Adrenal gland (tissue), 19 donors: Measurements from ENCODE around the gene CCDC148. TPM values are rescaled to one million over a fixed set of nuclear protein-coding genes. Genes with fewer than 3 reads are reported as not detected.
A peak's percentile ranks its signal among the peaks of the same experiment; 100 is the strongest.

Source experiments
- DNase-seq, 7 donors: peaks; one replicate each; pipeline ENCODE4 v3.0.0-alpha.2; 2019 to 2020
- H3K27ac ChIP-seq, 5 donors: fragments of 200-600 bp; sonication (generic) in 4 of 5; 1 replicate in 3 of 5; 2 replicates in 2 of 5; pipeline versions ENCODE4 v1.5.1 to v1.8.0; 2016 to 2020; ENCODE audit warnings: mild to moderate bottlenecking in 1 of 5
- H3K27me3 ChIP-seq: fragments of 200-600 bp; 2 replicates; pipeline ENCODE4 v1.8.0; 2021
- H3K36me3 ChIP-seq, 2 donors: fragments of 200-600 bp; replicated peaks in 1 of 2; 1 replicate in 1 of 2; 2 replicates in 1 of 2; pipeline versions ENCODE4 v1.5.1 to v1.8.0; 2018 to 2022
- H3K4me1 ChIP-seq, 2 donors: fragments of 200-600 bp; replicated peaks in 1 of 2; 1 replicate in 1 of 2; 2 replicates in 1 of 2; pipeline versions ENCODE4 v1.5.1 to v1.8.0; 2018 to 2021
- H3K4me3 ChIP-seq, 4 donors: fragments of 200-600 bp; sonication (generic) in 3 of 4; one replicate each; pipeline ENCODE4 v1.5.1; 2016 to 2018
- H3K9me3 ChIP-seq, 3 donors: fragments of 200-600 bp; sonication (generic) in 1 of 3; replicated peaks in 1 of 3; 1 replicate in 2 of 3; 2 replicates in 1 of 3; pipeline versions ENCODE4 v1.5.1 to v1.8.0; 2016 to 2021
- CTCF ChIP-seq, 6 experiments: fragments of 450-650 bp in 4 of 6; fragments of 200-600 bp in 2 of 6; sonication (generic) in 1 of 6; IDR thresholded peaks; 1 replicate in 5 of 6; 2 replicates in 1 of 6; pipeline versions ENCODE4 v1.5.1 to v1.8.0; 2016 to 2021; ENCODE audit warnings: antibody characterized with exemption in 6 of 6, mild to moderate bottlenecking in 2 of 6, moderate library complexity in 1 of 6
- POLR2A ChIP-seq, 2 donors: fragments of 450-650 bp; IDR thresholded peaks; one replicate each; pipeline ENCODE4 v1.6.1; 2017; ENCODE audit warnings: antibody characterized with exemption in 2 of 2, mild to moderate bottlenecking in 2 of 2, moderate library complexity in 1 of 2
- WGBS, 4 donors: extraction: QIAGEN DNeasy Blood & Tissue Kit in 2 of 4; methylation state at CpG; one replicate each; pipeline versions ENCODE4 v1.1.5 to v1.1.7; 2013 to 2017; 5-methylcytosine and 5-hydroxymethylcytosine counted together
- intact Hi-C, 2 donors: fragments of 100-400 bp; cut with DNase I; formaldehyde crosslinking; loops; one replicate each; pipeline versions ENCODE4 v1.14.1 to v1.15.0; 2022 to 2023
- long read RNA-seq, 10 donors: library from polyadenylated mRNA in 3 of 10; unstranded in 2 of 10; stranded (forward) in 1 of 10; transcript quantifications; one replicate each; pipeline ENCODE4 v2.0.0 and lab custom pipeline, GENCODE V29; 2021 to 2026
- polyA plus RNA-seq, 3 donors: library from polyadenylated mRNA; stranded (reverse); fragments of 200-250 nt in 2 of 3; fragments of 350-450 nt in 1 of 3; fragmentation: Illumina TruSeq in 1 of 3; extraction: RNeasy Lipid Tissue Mini Kit (QIAGEN cat#74804) in 1 of 3; gene quantifications; one replicate each; pipeline ENCODE4 v1.2.3, GENCODE V29; 2013 to 2014
- total RNA-seq, 9 donors: library from RNA; depleted of rRNA in 4 of 9; stranded (reverse); fragments of >200 nt in 4 of 9; fragments of 120-200 nt in 1 of 9; fragmentation: NEBNext Ultra II Directional in 1 of 9; extraction: Animal tissue kit (Norgen Biotek cat#: 25700) in 1 of 9; gene quantifications; one replicate each; pipeline versions ENCODE4 v1.1.0 to v1.2.4, GENCODE V29; 2013 to 2023
- donor health status: healthy with polysubstance abuse.
- donor health status: Bipolar disorder and iron deficiency.
- donor health status: DM: yes; HTN: yes; CAD: no.
- donor health status: DM: no; HTN: no; CAD: no.
- donor health status: DM: no; HTN: no; CAD: no.
- donor health status: DM: yes; HTN: yes; CAD: no.

The CCDC148 gene
- total RNA-seq (1 to 10 TPM in 3 of 9 donors, under 1 TPM in 4, not detected in 2; 0.24 to 1.6 (median 0.72) TPM), polyA plus RNA-seq (under 1 TPM; 0.30 to 0.64 (median 0.37) TPM)
- long read RNA-seq, donor 1: 0 reads
- long read RNA-seq, donor 2: 0 reads
- long read RNA-seq, donor 3: 0 reads
- long read RNA-seq, donor 4: 0 reads
- long read RNA-seq, donor 5, partial matches to known transcripts: 0 of 2 reads
- long read RNA-seq, donor 5, other reads (novel, unspliced or antisense): 2 of 2 reads
- long read RNA-seq, donor 6, partial matches to known transcripts: 2 of 2 reads
- long read RNA-seq, donor 6, other reads (novel, unspliced or antisense): 0 of 2 reads
- long read RNA-seq, donor 7: 0 reads
- long read RNA-seq, donor 8: 0 reads
- long read RNA-seq, donor 9: 0 reads
- long read RNA-seq, donor 10: 0 reads

DNA sequence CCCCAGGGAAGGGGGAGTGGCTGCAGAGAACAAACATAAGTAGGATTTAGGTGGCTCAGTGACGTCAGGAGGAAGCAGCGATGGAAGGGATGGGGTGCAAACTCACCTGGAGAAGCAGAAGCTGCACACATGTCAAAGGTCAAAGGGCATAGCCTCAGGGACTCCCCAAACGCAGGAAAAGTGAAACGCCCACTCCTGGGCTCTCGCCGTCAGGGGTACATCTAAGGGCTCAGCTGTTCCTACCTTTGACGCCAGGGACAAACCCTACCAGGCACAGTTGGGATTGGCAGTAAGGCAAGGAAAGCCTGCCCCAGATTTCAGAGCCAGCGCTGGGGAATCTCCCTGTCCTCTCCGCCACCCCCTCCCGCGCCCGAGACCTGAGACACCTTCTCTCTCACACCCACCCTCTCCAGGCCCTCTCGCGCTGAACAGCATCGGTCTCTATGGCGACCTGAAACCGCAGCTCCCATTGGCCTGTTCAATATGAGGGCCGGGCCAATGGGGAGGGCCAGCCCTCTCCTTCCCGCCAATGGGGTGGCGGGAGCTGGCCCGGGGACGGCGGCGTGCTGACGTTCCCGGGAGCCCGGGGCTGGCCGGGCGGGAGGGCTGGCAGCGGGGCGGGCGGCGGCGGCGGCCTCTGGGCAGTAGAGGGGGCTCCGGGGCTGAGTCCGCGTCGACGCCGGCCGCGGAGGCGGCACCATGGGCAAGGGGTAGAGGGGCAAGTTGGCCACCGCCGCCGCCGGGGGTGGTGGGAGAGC is at the start of gene CCDC148, which contains the start of gene PKP4:
Gene CCDC148 (minus strand): TSS at position 445 of the 758 bp plus-strand sequence. CDS start 314 bp downstream, at position 131.
Gene PKP4 (plus strand): TSS at position 644 of the 758 bp plus-strand sequence. CDS start 76,233 bp downstream, outside the sequence.
- H3K27ac ChIP-seq: peak within 1 kb of the TSS; percentile 68 to 96 (median 94)
- H3K9me3 ChIP-seq: no peaks in the 10 kb centered on the region
- H3K36me3 ChIP-seq: no peaks in the 10 kb centered on the region
- peak within 1 kb of the TSS; percentile 37 to 97 (median 64) for H3K4me3 ChIP-seq
- no peaks in the 10 kb centered on the region for H3K27me3 ChIP-seq
- DNase-seq: peak; percentile 88 to 96 (median 91)
- 0 to 1% (median 1%) methylated on average over 4 to 48 of the region's 48 CpGs for WGBS, 4 donors
- H3K4me1 ChIP-seq: peaks cover 0 to 17% of the 10 kb centered on the region in 2 donors
- intact Hi-C loops: loop anchor here in 1 of 2 donors (10.0 kb wide), 2 partner anchors 288 to 422 kb away; no protein-coding TSS in a partner anchor
- TF ChIP-seq POLR2A (IDR thresholded peaks at IDR 0.05): peak; percentile 21 to 69
- peak in 5 of 6 experiments; percentile 28 to 60 (median 43) for TF ChIP-seq CTCF (IDR thresholded peaks at IDR 0.05)

GRCh38 chr2:158505448-158505934 is 48.9 kb upstream of the CCDC148 start:
- Histone ChIP-seq H3K4me1 (no peaks in the 10 kb centered on the region), H3K27me3 (no peaks in the 10 kb centered on the region), H3K27ac (no peak overlapping the region), H3K36me3 (no peaks in the 10 kb centered on the region), H3K9me3 (no peaks in the 10 kb centered on the region), H3K4me3 (no peak overlapping the region)
- TF ChIP-seq POLR2A (IDR thresholded peaks at IDR 0.05): no peak
- no peak for TF ChIP-seq CTCF (IDR thresholded peaks at IDR 0.05)
- DNase-seq: no peak
- WGBS, 4 donors: 93 to 98% (median 97%) methylated on average over 4 of the region's 4 CpGs
- intact Hi-C loops: no loop called here

DNA sequence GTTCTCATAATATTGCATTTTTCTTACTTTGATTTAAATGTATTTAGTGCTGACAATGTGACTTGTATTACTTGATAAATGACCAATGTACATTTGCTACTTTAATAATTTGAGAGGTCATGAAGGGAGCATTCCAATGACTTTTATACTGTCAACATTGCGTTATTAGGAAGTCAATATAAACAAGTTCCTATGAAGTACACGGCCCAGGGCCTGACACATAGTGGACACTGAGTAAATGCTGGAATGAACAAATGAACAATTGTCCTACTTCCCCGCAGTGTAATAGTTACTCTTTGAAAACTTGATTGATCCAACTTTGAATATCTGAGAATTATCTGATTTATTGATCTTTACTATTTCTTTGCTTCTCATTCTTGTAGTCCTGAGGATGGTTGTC is 47.5 kb upstream of the CCDC148 start:
- TF ChIP-seq POLR2A (IDR thresholded peaks at IDR 0.05) (no peak), CTCF (IDR thresholded peaks at IDR 0.05) (no peak)
- H3K36me3 ChIP-seq: no peaks in the 10 kb centered on the region
- no peaks in the 10 kb centered on the region for H3K9me3 ChIP-seq
- no peak for DNase-seq
- H3K27ac ChIP-seq: no peak overlapping the region
- H3K4me1 ChIP-seq: no peaks in the 10 kb centered on the region
- H3K4me3 ChIP-seq: no peak overlapping the region
- H3K27me3 ChIP-seq: no peaks in the 10 kb centered on the region
- 87 to 98% (median 94%) methylated on average over 3 of the region's 3 CpGs for WGBS, 4 donors
- intact Hi-C loops: no loop called here

- WGBS, 4 donors: 88 to 94% (median 92%) methylated on average over 2 of the region's 2 CpGs
- no peaks in the 10 kb centered on the region for H3K27me3 ChIP-seq
- H3K4me3 ChIP-seq: no peak overlapping the region
- no peak for TF ChIP-seq CTCF (IDR thresholded peaks at IDR 0.05)
- TF ChIP-seq POLR2A (IDR thresholded peaks at IDR 0.05): no peak
- H3K36me3 ChIP-seq: no peaks in the 10 kb centered on the region
- H3K27ac ChIP-seq: no peak overlapping the region
- H3K4me1 ChIP-seq: no peaks in the 10 kb centered on the region
- intact Hi-C loops: no loop called here
- no peaks in the 10 kb centered on the region for H3K9me3 ChIP-seq
- DNase-seq: no peak
Observed at GRCh38 chr2:158502974-158503373, 46.4 kb upstream of the CCDC148 start.
